Frontal cortex (tissue), 4 donors: ENCODE data around the gene ILRUN. TPM values are rescaled to one million over a fixed set of nuclear protein-coding genes. Genes with fewer than 3 reads are reported as not detected.
"Not testable (repeated sequence)": the region's sequence is repeated elsewhere in the genome, so short reads cannot be mapped to it uniquely, and the experiment has no call there.

Experiments used
- DNase-seq, 2 donors: peaks; one replicate each; pipeline ENCODE4 v3.0.0; 2012; ENCODE audit warnings: low spot score in 2 of 2
- FAIRE-seq: peaks from 2 replicates; lab custom pipeline; 2012; peaks lifted over from hg19 to GRCh38; lab: Jason Lieb, UNC
- total RNA-seq: library from RNA; depleted of rRNA; stranded (reverse); fragments of >200 nt; gene quantifications from one replicate; pipeline ENCODE4 v1.2.3, GENCODE V29; 2014
- donor health status: control.
- donor health status: control.
- donor health status: control.

ILRUN gene
- total RNA-seq, 1 donor from 2014 or later, result 21.2 TPM

- DNase-seq, FAIRE-seq: not testable (repeated sequence)
These were observed 27.8 kb downstream of the ILRUN start for GRCh38 chr6:34668799-34669198.

- FAIRE-seq (no peak), DNase-seq (no peak)
These were observed 28.9 kb downstream of the ILRUN start for GRCh38 chr6:34667481-34668238.

DNA sequence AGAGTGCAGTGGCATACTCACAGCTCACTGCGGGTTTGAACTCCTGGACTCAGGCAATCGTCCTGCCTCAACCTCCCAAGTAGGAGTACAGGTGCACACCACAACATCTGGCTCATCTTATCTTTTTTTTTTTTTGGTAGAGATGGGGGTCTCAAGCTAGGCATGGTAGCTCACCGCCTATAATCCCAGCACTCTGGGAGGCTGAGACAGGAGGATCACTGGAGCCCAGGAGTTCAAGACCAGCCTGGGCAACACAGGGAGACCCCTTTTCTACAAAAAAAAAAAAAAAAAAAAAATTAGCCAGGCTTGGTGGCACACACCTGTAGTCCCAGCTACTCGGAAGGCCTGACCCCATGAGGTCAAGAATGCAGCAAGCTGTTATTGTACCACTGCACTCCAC is 31.5 kb downstream of the ILRUN start:
- FAIRE-seq (no peak), DNase-seq (no peak)

DNA sequence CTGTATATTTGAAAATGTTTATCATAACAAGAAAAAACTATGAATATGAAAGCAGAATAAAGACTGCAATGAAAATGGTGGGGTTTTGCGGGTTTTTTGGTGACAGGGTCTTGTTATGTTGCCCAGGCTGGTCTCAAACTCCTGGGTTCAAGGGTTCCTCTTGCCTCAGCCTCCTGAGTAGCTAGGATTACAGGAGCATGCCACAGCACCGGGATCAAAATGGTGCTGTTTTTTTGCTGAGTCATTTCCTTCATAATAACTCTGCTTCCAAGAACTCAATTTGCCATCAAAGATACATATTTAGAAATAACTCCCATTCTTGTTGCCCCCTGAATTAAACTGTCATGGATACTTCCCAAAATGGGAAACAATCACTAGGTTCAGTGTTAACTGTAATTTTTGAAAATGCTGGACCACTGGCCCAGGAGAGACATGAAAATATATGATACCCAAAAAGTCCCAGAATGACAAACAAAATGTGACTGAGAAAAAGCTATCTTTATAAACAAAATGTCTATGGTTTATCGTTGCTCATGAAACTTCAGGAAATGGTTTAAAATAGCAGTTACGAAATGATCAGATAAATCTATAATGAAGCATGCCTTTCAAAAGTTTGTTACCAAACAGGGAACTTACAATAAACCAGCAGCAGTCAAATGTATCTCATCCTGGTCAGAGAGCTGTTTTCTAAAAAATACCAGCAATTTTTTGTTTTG is 32.2 kb downstream of the ILRUN start:
- DNase-seq (no peak), FAIRE-seq (no peak)

- FAIRE-seq (no peak), DNase-seq (no peak)
These were observed 32.7 kb downstream of the ILRUN start for GRCh38 chr6:34663831-34664255.

DNA sequence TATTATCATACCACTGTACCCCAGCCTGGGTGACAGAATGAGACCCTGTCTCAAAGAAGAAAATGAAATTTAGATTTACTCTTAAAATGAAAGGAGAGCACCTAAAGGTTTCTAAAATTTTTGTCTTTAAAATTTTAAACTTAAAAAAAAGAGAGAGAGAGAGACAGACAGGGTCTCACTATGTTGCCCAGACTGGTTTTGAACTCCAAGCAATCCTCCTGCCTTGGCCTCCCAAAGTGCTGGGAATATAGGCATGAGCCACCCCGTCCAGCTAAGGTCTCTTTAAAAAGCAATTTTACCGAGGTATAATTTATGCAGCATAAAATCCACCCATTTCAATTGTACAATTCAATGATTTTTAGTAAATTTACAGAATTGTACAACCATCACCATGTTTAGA is 33.2 kb downstream of the ILRUN start:
- DNase-seq (no peak), FAIRE-seq (no peak)

GRCh38 chr6:34661357-34661756 is 35.2 kb downstream of the ILRUN start:
- no peak for FAIRE-seq
- DNase-seq, result no peak

- FAIRE-seq, result no peak
- DNase-seq, result no peak
These were observed 37.8 kb downstream of the ILRUN start for GRCh38 chr6:34658605-34659265.

DNA sequence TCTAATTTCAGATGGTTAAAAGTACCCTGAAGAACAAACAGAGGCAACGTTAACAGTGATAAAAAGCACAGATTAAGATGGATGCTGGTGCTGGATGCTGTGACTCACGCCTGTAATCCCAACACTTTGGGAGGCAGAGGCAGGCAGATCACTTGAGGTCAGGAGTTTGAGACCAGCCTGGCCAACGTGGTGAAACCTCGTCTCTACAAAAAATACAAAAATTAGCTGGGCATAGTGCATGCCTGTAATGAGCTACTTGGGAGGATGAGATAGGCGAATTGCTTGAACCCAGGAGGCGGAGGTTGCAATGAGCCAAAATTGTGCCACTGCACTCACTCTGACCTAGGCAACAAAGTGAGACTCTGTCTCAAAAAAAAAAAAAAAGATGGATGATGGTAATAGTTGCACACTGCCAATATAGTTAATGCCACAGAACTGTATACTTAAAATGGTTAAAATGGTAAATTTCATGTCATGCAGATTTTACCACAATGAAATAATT is 38.5 kb downstream of the ILRUN start:
- FAIRE-seq, DNase-seq: not testable (repeated sequence)

DNA sequence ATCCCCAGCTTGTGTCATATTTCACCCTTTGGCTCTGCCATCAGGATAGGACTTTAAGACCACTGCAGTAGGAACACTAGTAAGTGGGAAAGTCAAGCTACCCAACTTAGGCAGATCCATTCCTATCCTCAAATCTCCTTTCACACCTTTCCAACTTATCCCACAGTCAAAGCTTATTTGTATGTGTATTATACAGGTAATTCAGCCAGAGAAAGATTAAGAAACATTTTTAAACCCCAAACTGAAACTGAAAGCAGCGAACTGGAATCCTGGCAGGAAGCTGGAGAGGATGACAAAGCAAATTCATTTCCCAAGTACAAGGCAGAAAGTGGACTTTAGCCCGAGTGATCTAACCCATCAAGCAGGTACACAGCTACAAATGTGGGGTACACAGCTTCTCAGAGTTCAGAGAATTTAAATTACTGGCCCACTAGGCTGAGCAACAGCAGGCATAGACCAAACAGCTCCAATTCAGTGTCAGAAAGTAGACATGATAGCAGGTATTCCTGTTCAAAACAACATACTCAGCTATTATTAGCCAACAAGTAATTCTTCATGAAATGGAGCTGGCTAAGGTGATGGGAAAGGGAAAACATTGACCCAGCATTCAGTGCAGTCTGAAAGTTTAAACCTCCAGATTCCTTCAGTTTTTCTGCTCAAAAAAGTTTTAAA is 39.1 kb downstream of the ILRUN start:
- DNase-seq, result peak; percentile 20 to 37
- FAIRE-seq, result no peak

- FAIRE-seq, result no peak
- no peak for DNase-seq
These were observed 39.6 kb downstream of the ILRUN start for GRCh38 chr6:34657037-34657306.

GRCh38 chr6:34656378-34657036 is 40.1 kb downstream of the ILRUN start:
- FAIRE-seq, result no peak
- no peak for DNase-seq

DNA sequence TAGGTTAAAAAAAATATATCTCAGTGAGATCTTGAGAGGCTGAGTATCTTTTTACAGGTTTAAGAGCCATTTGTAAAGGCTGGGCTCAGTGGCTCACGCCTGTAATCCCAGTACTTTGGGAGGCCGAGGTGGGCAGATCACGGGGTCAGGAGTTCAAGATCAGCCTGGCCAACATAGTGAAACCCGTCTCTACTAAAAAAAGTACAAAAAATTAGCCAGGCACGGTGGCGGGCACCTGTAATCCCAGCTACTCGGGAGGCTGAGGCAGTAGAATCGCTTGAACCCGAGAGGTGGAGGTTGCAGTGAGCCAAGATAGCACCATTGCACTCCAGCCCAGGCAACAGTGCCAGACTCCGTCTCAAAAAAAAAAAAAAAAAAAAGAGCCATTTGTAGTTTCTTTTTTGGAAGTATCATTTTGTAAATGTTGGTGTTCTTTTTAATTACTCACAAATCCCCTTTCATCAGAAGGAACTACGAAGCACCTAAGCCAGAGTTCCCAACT is 40.6 kb downstream of the ILRUN start:
- not testable (repeated sequence) for FAIRE-seq, DNase-seq

DNA sequence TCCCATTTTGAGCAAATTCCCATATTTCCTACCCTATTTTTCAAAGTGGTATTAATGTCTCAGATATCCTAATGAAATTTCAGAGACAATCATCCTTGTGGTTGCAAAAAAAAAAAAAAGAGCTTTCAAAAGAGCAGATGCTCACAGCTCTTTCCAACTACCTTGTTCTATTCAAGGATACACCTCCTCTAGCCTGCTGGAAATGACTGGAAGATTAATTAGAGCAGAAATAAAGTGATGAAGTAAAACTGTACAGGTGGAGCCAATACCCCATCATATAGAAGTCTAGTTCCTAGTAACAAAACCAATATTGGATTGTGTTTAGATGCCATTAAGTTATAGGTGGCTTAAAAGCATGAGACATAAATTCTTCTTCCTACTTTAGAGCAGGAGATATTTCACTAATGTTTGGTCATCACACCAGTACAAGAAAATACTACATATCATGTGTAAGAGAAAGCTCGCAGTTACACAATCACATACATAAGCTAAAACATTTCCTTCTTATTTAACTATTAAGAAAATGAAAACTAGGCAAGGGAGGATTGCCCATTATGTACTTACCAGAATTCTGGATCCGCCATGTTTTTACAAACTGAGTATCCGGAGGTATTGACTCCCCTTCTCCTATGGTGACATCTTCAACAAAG is 42.4 kb downstream of the ILRUN start:
- FAIRE-seq (no peak), DNase-seq (no peak)

GRCh38 chr6:34652263-34652662 is 44.3 kb downstream of the ILRUN start:
- FAIRE-seq (no peak), DNase-seq (no peak)

DNA sequence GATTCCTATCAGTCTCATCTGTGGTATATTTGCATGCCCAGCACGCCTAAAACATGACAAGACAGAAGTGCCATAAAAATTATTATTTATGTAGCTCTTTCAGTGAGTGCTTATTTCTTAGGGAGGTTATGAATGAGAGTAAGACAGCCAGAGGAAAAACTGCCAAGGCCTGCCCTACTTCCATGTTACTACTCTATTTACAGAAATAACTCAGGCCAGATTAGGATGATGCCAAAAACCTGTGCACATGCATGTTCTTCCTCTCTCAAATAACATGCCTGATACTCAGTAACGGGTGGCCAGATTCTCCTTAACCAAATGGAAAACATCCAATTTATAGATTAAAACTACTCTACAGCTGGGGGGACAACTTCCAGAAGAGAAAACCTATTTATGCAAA is 45.7 kb downstream of the ILRUN start:
- DNase-seq, result no peak
- FAIRE-seq, result no peak

DNA sequence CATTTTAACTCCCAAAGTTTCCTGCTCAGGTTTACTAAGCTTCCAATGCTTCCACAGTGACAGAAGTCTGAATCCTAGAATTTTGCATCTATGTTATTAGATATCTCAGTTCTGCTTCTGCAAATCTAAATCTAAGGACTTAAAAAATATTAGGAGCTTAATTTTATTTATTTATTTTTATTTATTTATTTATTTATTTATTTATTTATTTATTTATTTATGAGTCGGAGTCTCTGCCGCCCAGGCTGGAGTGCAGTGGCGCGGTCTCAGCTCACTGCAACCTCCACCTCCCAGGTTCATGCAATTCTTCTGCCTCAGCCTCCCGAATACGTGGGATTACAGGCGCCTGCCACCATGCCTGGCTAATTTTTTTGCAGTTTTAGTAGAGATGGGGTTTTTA is 46.3 kb downstream of the ILRUN start:
- not testable (repeated sequence) for FAIRE-seq, DNase-seq

- FAIRE-seq (no peak), DNase-seq (no peak)
These were observed 47.8 kb downstream of the ILRUN start for GRCh38 chr6:34648806-34649205.
